GM12878 (cell line): ENCODE data around the gene FNDC3B. TPM values are rescaled to one million over a fixed set of nuclear protein-coding genes. Genes with fewer than 3 reads are reported as not detected.

Source experiments
- ATAC-seq: fragments of 200-7000 bp; cut with Tn5 transposase; 3 replicates; pipeline ENCODE4 v1.9.1; 2020; ENCODE audit warnings: mild to moderate bottlenecking, moderate library complexity
- BruUV-seq: library from RNA; stranded (reverse); fragments of 400-500 nt; replicated peaks from 2 replicates; lab custom pipeline; 2021; lab: Mats Ljungman, UMichigan
- CTCF ChIA-PET: fragments of 300-600 bp; sonication (Branson Sonifier 250); formaldehyde crosslinking; extraction: SDS; loops from one replicate; lab custom pipeline; 2021; ENCODE audit warnings: inconsistent platforms; lab: Yijun Ruan, JAX
- POLR2A ChIA-PET: fragments of 350-600 bp; formaldehyde crosslinking; extraction: SDS; loops from one replicate; lab custom pipeline; 2021; ENCODE audit warnings: inconsistent platforms; lab: Charles Lee
- RAD21 ChIA-PET: fragments of 300-600 bp; sonication (Branson Sonifier 250); formaldehyde crosslinking; loops from one replicate; lab custom pipeline; 2023; ENCODE audit warnings: antibody characterized with exemption; ENCODE audit not compliant: unreplicated experiment; lab: Charles Lee
- SMC1A ChIA-PET: fragments of 300-600 bp; sonication (Branson Sonifier 250); formaldehyde crosslinking; loops from one replicate; lab custom pipeline; 2023; ENCODE audit not compliant: unreplicated experiment, uncharacterized antibody; lab: Charles Lee
- DNase-seq: peaks from one replicate; pipeline ENCODE4 v3.0.0-alpha.2; 2011; ENCODE audit warnings: low read depth, low spot score
- FAIRE-seq: peaks from 3 replicates; lab custom pipeline; 2011; peaks lifted over from hg19 to GRCh38; lab: Jason Lieb, UNC
- H2AFZ ChIP-seq: 2 replicates; pipeline ENCODE4 v1.6.0; 2011; ENCODE audit warnings: low read depth, low read length, control low read depth; ENCODE audit not compliant: control insufficient read depth
- H3K27ac ChIP-seq: 2 replicates; pipeline ENCODE4 v1.5.1; 2011; ENCODE audit warnings: control low read depth; ENCODE audit not compliant: control insufficient read depth, insufficient read depth
- H3K27me3 ChIP-seq, 2 experiments: replicated peaks in 1 of 2; 2 replicates each; pipeline versions ENCODE4 v1.6.0 to v1.6.1; 2011; ENCODE audit warnings: low read length in 1 of 2; ENCODE audit not compliant: control insufficient read depth in 2 of 2, insufficient read depth in 2 of 2
- H3K36me3 ChIP-seq, 2 experiments: 2 replicates each; pipeline ENCODE4 v1.5.1; 2011; ENCODE audit warnings: low read length in 1 of 2; ENCODE audit not compliant: control insufficient read depth in 2 of 2, insufficient read depth in 2 of 2
- H3K4me1 ChIP-seq: 2 replicates; pipeline ENCODE4 v1.6.1; 2011; ENCODE audit warnings: mild to moderate bottlenecking, low read length, moderate library complexity, mixed read lengths; ENCODE audit not compliant: control insufficient read depth, insufficient read depth
- H3K4me2 ChIP-seq: 2 replicates; pipeline ENCODE4 v1.6.0; 2011; ENCODE audit warnings: control low read depth; ENCODE audit not compliant: control insufficient read depth, insufficient read depth
- H3K4me3 ChIP-seq: fragments of 200-600 bp; sonication (generic); 2 replicates; pipeline ENCODE4 v1.5.1; 2016
- H3K79me2 ChIP-seq: 2 replicates; pipeline ENCODE4 v1.6.0; 2011; ENCODE audit warnings: low read length; ENCODE audit not compliant: control insufficient read depth, insufficient read depth
- H3K9ac ChIP-seq: 2 replicates; pipeline ENCODE4 v1.8.0; 2011; ENCODE audit warnings: low read length, control low read depth, mixed read lengths; ENCODE audit not compliant: control insufficient read depth, insufficient read depth
- H3K9me3 ChIP-seq: replicated peaks from 3 replicates; pipeline ENCODE4 v1.5.1; 2011; ENCODE audit warnings: mild to moderate bottlenecking, low read length; ENCODE audit not compliant: control insufficient read depth, insufficient read depth
- H4K20me1 ChIP-seq: 2 replicates; pipeline ENCODE4 v1.6.0; 2011; ENCODE audit not compliant: control insufficient read depth, insufficient read depth
- ASH2L ChIP-seq: fragments of 300-600, 200-600 bp; sonication (generic); IDR thresholded peaks from 2 replicates; pipeline ENCODE4 v1.6.1; 2017; ENCODE audit warnings: low read depth, mild to moderate bottlenecking, borderline replicate concordance
- BRCA1 ChIP-seq: IDR thresholded peaks from 2 replicates; pipeline ENCODE4 v1.6.1; 2011; ENCODE audit warnings: low read depth, low read length, improper control_type of control experiment
- CTCF ChIP-seq, 3 experiments: IDR thresholded peaks in 2 of 3; conservative IDR thresholded peaks in 1 of 3; 2 replicates each; pipeline ENCODE4 v1.5.1; 2011; ENCODE audit warnings: low read depth in 3 of 3, low read length in 3 of 3, mild to moderate bottlenecking in 3 of 3, control low read depth in 2 of 3, moderate library complexity in 2 of 3, inconsistent platforms in 1 of 3, mixed read lengths in 1 of 3; ENCODE audit not compliant: control insufficient read depth in 2 of 3, insufficient read depth in 1 of 3; ENCODE audit errors: extremely low read depth in 1 of 3
- FOXK2 ChIP-seq: fragments of 450-650 bp; IDR thresholded peaks from 2 replicates; pipeline ENCODE4 v1.6.1; 2017; ENCODE audit warnings: mild to moderate bottlenecking, moderate library complexity
- HDAC6 ChIP-seq: fragments of 200-600 bp; sonication (generic); IDR thresholded peaks from one replicate; pipeline ENCODE4 v1.8.0; 2017; ENCODE audit warnings: antibody characterized with exemption; ENCODE audit not compliant: unreplicated experiment
- KLF5 ChIP-seq: fragments of 450-650 bp; IDR thresholded peaks from 2 replicates; pipeline ENCODE4 v1.6.1; 2014; ENCODE audit warnings: mild to moderate bottlenecking; ENCODE audit not compliant: partially characterized antibody
- MYB ChIP-seq: fragments of 150-350 bp; IDR thresholded peaks from 2 replicates; pipeline ENCODE4 v1.6.1; 2014; ENCODE audit warnings: mild to moderate bottlenecking, low read depth, low read length, borderline replicate concordance
- NFXL1 ChIP-seq: fragments of 450-650 bp; IDR thresholded peaks from 2 replicates; pipeline ENCODE4 v1.6.1; 2017; ENCODE audit warnings: antibody characterized with exemption, mild to moderate bottlenecking, borderline replicate concordance
- SMAD1 ChIP-seq: fragments of 450-650 bp; IDR thresholded peaks from 2 replicates; pipeline ENCODE4 v1.6.1; 2018; ENCODE audit warnings: mild to moderate bottlenecking, low read depth; ENCODE audit not compliant: partially characterized antibody
- SMC3 ChIP-seq: IDR thresholded peaks from 2 replicates; pipeline ENCODE4 v1.6.1; 2011; ENCODE audit warnings: low read length, improper control_type of control experiment, borderline replicate concordance
- TAF1 ChIP-seq: IDR thresholded peaks from 2 replicates; pipeline ENCODE4 v1.6.1; 2011; ENCODE audit warnings: mild to moderate bottlenecking, low read depth, low read length, borderline replicate concordance
- ZNF207 ChIP-seq: fragments of 450-650 bp; IDR thresholded peaks from 2 replicates; pipeline ENCODE4 v1.6.1; 2014; ENCODE audit warnings: antibody characterized with exemption, mild to moderate bottlenecking, borderline replicate concordance
- whole genome bisulfite sequencing: methylation state at CpG from one replicate; pipeline ENCODE4 v1.1.6; 2016; ENCODE audit warnings: low lambda C conversion rate; ENCODE audit not compliant: insufficient replicate concordance, insufficient coverage; ENCODE audit errors: missing lambda C conversion rate; 5-methylcytosine and 5-hydroxymethylcytosine counted together
- in situ Hi-C: fragments of 300-500 bp; cut with MboI; formaldehyde crosslinking; loops from 9 replicates; pipeline ENCODE4 v1.14.3; 2018; ENCODE audit warnings: mixed read lengths
- intact Hi-C: fragments of 100-400 bp; cut with micrococcal nuclease; formaldehyde crosslinking; loops from one replicate; pipeline ENCODE4 v1.14.2; 2022; ENCODE audit not compliant: unreplicated experiment
- polyA plus RNA-seq, 11 experiments: library from polyadenylated mRNA; depleted of rRNA in 4 of 11; unstranded in 6 of 11; stranded (reverse) in 5 of 11; fragments of >200 nt; fragmentation: Nextera tagmentation in 4 of 11; fragmentation: Illumina TruSeq in 1 of 11; extraction: Ambion mirVana in 4 of 11; extraction: Trizol in 1 of 11; gene quantifications; 1 replicate in 1 of 11; 2 replicates in 10 of 11; pipeline versions ENCODE4 v1.2.1 to v1.2.3, GENCODE V29; 2011 to 2016; ENCODE audit warnings: inconsistent platforms in 2 of 11, missing spikeins in 2 of 11, low read depth in 1 of 11
- total RNA-seq, 4 experiments: library from RNA; depleted of rRNA in 3 of 4; stranded (reverse); fragments of >200 nt in 3 of 4; fragmentation: Illumina TruSeq in 1 of 4; extraction: Trizol in 1 of 4; gene quantifications; 2 replicates each; pipeline versions ENCODE4 v1.2.1 to v1.2.3, GENCODE V29; 2013 to 2021
- TF ChIP-seq, protein P1 (sequence below): fragments of 450-650 bp; IDR thresholded peaks from 2 replicates; pipeline ENCODE4 v1.6.1; 2017; ENCODE audit warnings: antibody characterized with exemption, mild to moderate bottlenecking, moderate library complexity

The FNDC3B gene
- total and polyA plus RNA-seq, 10 of the 15 experiments (the other 5 are each of a cell fraction or from before 2014, with no cell fraction given), result 7.9 to 35.0 (median 18.5) TPM

DNA sequence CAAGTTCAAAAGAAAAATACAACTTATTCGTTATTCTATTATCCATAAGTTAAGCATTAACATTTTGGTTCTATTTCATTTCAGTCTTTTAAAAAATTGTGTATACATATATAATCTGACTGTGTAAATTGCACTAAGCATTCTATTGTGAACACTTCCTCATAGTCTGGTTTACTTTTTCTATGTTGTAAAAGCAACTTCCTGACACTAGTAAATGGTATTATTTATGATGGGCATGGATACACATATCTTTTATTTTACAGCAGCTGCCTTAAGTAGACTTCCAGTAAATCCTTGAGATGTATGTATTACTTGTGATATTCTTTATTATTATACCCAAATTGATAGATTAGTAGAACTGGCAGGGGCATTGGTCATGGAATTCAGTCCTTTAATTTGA lies 58.2 kb downstream of the FNDC3B start:
- Histone ChIP-seq H3K9me3 (no peaks in the 10 kb centered on the region), H4K20me1 (no peaks in the 10 kb centered on the region), H3K27ac (no peak overlapping the region), H3K27me3 (no peaks in the 10 kb centered on the region), H2AFZ (no peak overlapping the region), H3K4me3 (no peak overlapping the region), H3K4me1 (peaks cover 55% of the 10 kb centered on the region), H3K4me2 (no peak overlapping the region), H3K36me3 (no peaks in the 10 kb centered on the region; a peak in 3 of 4 replicates), H3K79me2 (peaks cover 56% of the 10 kb centered on the region), H3K9ac (no peak overlapping the region)
- SMC1A ChIA-PET, result interaction anchor here (1.0 to 3.8 kb wide), 5 partner anchors 9 to 63 kb away, joined by 3 to 30 read pairs (median 4); no protein-coding TSS in a partner anchor
- in situ Hi-C loops (no loop called here), intact Hi-C loops (loop anchor here (10.0 kb wide), 1 partner anchor 1843 kb away; no protein-coding TSS in a partner anchor)
- CTCF ChIA-PET, result interaction anchor here (1.3 to 1.4 kb wide), 2 partner anchors 9 kb away, joined by 4 to 10 read pairs; no protein-coding TSS in a partner anchor
- FAIRE-seq (no peak), ATAC-seq (no peak), DNase-seq (no peak)
- RAD21 ChIA-PET, result no interaction called here
- no TSS peak for BruUV-seq
- TF ChIP-seq HDAC6 (no peak), TAF1 (no peak), ASH2L (no peak), SMAD1 (no peak), NFXL1 (no peak), SMC3 (no peak), ZNF207 (no peak), CTCF (IDR thresholded peaks at IDR 0.05 in 2 of 3, conservative IDR thresholded peaks at IDR 0.05 in 1 of 3; ENCODE audit: control insufficient read depth in 2 of 3, extremely low read depth in 1 of 3, insufficient read depth in 1 of 3, low read depth in 3 of 3, low read length in 3 of 3) (no peak), MYB (no peak), FOXK2 (no peak), BRCA1 (no peak), KLF5 (no peak)
- TF ChIP-seq, protein P1, sequence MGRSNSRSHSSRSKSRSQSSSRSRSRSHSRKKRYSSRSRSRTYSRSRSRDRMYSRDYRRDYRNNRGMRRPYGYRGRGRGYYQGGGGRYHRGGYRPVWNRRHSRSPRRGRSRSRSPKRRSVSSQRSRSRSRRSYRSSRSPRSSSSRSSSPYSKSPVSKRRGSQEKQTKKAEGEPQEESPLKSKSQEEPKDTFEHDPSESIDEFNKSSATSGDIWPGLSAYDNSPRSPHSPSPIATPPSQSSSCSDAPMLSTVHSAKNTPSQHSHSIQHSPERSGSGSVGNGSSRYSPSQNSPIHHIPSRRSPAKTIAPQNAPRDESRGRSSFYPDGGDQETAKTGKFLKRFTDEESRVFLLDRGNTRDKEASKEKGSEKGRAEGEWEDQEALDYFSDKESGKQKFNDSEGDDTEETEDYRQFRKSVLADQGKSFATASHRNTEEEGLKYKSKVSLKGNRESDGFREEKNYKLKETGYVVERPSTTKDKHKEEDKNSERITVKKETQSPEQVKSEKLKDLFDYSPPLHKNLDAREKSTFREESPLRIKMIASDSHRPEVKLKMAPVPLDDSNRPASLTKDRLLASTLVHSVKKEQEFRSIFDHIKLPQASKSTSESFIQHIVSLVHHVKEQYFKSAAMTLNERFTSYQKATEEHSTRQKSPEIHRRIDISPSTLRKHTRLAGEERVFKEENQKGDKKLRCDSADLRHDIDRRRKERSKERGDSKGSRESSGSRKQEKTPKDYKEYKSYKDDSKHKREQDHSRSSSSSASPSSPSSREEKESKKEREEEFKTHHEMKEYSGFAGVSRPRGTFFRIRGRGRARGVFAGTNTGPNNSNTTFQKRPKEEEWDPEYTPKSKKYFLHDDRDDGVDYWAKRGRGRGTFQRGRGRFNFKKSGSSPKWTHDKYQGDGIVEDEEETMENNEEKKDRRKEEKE, result no peak
- POLR2A ChIA-PET, result interaction anchor here (0.6 to 2.1 kb wide), 3 partner anchors 9 to 55 kb away, joined by 3 to 11 read pairs (median 4); no protein-coding TSS in a partner anchor
- 97% methylated on average over 1 of the region's 1 CpG for WGBS
